ENCODE results near the gene ORC2.
"Not testable (repeated sequence)": the region's sequence is repeated elsewhere in the genome, so short reads cannot be mapped to it uniquely, and the experiment has no call there.

The ORC2 gene

DNA sequence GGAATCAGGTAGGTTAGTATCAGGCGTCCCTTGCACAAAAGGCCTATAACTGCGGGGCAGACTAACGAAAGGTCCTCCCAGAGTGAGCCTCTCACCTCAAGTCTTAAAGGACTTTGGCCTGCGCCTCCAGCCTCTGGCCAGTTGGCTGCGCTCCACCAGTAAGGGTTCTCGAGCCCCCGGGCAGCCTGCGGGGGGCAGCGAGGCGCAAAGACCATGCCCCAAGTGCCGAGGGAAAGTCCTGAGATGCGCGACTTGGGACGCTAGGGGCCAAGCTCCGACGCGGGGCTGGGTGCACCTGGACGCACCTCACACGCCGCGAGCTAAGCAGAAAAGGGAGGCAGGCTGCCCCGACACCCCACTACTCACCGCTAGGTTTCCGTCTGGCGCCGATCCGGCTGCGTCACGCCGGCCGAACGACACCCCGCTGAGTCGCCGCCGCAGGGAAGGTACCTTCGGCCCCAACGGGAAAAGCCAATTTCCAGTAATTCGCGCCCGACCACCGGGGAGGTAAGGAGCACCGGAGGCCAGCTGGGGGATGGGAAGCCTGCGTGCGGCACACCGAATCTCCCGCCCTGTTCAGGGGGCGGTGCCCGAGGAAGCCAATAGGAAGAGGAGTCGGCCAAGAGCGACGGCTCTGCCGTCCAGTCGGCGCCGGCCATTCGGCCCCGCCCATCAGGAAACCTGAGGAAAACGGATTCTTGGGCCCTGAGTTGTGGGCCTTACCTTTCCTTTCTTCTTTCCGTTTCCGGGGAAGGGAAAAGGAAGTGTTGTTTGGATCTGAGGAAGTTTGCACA lies at the start of gene ORC2:
Gene ORC2, minus strand, starts transcription at position 537 of the 794 bp plus-strand sequence. CDS start 5,537 bp downstream, outside the sequence.
- peak; percentile 96 for FAIRE-seq

DNA sequence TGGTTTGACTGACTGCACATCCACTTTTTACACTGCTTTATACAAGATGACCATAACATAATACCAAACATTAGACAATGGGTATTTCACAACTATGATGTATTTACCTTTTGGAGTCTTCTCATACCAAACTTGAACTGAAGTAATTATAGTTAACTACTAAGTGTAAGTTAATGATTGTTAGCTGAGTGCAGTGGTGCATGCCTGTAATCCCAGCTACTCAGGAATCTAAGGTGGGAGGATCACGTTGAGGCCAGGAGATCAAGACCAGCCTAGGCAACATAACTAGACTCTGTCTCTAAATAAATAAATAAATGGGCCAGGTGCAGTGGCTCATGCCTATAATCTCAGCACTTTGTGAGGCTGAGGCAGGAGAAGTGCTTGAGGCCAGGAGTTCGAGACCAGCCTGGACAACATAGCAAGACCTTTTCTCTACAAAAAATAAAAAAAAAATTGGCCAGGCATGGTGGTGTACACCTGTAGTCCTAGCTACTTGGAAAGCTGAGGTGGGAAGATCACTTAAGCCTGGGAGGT lies 44.9 kb upstream of the ORC2 start:
- no peak for FAIRE-seq

DNA sequence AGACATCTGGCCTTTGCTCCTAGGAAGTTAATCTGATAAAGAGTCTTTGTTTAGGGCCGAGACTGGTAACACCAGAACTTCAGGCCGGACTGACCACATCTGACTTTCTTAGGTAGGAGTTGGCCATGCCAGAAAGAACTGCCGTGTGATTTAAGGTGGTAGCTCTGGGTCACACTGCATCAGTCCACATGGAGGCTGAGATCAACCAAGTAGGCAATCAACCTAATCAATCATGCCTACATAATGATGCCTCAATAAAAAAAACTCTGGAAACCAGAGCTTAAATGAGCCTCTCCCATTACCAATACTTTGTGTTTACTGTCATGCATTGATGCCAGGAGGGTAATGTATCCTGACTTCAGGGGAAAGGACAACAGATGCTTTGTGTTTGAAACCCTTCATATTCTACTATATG lies 44.1 kb upstream of the ORC2 start:
- FAIRE-seq, result no peak

DNA sequence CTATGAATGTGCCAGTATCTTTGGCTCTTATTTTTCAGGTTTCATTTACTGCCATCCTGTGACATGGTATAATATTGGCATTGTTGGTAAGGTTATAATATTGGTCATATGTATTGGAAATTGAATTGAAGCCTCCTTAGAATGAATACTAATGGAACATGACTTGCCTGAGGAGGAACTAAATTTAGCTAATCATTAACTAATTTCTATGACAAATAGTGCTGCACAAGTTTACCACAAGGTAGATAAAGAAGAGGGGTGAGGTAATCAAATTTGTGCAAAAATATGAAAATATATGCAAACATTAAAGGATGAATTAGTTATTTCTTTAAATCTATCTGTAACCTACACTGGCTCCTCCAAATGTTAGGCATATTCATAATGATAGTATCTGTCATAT lies 43.2 kb upstream of the ORC2 start:
- FAIRE-seq, result no peak

DNA sequence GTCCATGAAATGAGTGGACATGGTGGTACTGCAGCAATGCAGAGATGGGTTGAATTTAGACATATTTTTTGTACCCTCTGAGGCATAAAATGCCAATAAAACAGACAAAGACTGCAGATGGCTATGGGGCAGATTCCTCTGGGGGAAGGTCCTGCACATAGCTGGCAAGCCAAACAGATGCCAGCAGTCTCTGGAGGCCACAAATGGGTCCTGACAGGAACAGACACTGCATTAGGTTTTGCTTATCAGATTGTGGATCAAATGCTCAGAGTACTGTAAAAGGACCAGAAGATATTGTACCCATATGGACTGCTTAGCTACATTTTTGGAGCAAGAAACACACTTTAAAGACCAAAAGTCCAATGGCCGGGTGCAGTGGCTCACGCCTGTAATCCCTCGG lies 40.9 kb upstream of the ORC2 start:
- FAIRE-seq, result no peak

DNA sequence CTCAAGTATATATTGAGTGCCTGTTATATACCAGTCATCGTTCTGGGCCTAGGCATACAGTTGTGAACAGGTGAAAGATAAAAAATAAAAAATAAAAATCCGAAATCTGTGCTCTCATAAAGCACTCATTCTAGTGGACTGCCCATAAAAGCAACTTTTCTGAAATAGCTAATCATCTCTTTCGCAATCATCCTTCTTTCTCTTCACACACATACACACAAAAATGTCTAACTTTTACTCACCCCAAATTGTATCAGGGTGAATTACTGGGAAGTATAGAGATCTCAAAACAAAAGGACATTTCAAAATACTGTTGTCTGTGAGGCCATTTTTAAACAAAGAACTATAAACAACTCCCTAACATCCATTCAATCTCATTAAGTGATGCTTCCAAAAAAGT lies 29.6 kb upstream of the ORC2 start:
- no peak for FAIRE-seq

DNA sequence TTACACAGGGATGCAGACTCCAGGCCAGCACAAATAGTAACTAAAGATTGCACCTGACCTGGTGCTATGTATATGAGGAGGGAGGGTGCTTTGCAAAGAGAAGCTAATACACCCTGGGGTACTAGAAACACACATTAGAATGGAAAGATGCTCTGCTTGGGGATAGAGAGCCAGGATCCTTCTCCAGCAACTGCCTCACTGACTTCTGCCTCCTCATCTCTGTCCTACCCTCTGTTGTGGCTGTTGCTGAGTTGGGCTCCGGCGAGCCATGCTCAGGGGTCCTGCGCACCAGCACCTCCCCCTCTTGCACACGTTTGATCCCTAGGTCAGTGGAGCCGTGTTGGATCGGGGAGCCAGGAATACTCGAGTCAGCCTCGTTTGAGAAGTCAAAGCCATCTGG lies 23.7 kb upstream of the ORC2 start:
- FAIRE-seq, result no peak

DNA sequence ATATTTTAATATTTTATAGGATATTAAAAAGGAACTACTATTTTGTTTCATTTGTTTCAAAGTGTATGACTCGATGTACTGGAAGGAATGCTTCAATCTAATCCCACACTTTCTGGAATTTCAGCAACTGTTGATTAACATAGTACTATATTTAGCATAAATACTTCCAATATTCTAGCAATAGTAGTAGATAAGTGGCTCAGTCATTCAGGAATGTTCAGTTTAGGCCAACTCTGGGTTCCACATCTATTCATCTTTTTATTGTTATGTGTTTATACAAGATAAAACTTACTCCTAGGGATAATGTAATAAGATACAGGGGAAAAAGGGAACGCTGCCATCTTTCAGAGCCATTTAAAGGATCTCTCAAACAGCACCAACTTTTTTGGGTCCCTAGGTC lies 22.3 kb upstream of the ORC2 start:
- FAIRE-seq, result no peak

DNA sequence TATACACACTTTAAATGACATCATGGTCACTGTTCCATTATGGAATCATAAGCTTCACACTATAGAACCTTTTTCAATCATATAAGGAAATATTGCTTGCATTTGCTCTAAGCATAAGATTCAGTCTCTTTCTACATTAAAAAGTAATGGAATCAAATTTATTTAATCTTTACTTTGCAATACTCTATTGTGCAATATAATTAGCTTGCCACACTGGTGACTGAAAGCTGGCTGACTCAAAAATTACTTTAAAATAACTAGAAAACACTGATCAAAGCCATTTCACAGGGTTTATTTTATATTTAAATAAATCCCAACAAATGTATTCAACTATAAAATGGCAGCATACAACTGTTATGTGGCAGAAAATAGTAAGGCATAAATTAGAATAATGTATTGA lies 13.2 kb upstream of the ORC2 start:
- FAIRE-seq, result peak; percentile 56

DNA sequence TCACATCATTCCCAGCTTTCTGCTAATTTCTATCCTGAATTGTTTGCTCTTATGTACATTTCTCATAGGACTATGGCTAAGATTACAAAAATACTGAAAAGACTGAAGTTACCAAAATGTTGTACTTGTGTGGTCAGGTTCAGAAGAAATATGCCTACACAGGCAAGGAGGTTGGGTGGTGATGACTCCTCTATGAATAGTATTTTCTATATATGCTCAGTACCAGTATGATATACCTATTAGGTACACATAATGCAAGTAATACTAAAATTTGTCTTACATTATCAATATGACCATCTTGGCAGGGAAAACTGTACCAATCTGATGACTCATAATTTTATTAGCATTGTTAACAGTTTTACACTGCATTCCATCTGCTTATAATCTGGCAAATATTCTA lies 12.2 kb upstream of the ORC2 start:
- peak; percentile 54 for FAIRE-seq

DNA sequence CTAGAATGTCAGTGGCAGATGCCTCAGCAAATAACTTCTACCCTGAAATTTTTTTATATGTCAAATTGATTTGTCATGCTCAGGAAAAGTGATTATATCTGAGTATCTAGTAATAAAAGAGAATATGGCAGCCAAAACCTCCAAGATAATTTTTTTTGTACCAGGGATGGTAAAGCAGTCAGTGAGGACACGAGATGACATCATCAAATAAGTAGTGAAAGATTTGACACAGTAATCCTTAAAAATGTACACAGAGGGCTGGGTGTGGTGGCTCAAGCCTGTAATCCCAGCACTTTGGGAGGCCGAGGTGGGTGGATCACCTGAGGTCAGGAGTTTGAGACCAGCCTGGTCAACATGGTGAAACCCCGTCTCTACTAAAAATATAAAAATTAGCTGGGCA lies 6.6 kb upstream of the ORC2 start:
- not testable (repeated sequence) for FAIRE-seq

DNA sequence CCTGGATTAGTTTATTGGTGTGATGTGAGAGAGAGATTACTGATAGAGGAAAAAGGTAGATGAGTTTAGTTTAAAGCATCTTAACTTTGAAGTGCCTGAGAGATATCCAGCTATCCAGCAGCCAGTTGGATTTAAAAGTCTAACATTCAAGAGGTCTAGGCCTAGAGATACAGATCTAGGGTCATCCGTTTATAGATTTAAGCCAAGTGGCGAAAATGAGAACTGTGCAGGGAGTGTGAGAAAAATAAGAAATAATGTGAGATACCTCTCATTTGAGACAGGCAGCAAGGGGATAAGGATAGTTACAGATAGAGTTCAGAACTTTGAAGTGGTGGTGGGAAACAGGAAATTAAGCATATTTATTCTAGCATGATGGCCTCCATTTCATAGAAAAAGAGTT lies 5.3 kb upstream of the ORC2 start:
- no peak for FAIRE-seq

DNA sequence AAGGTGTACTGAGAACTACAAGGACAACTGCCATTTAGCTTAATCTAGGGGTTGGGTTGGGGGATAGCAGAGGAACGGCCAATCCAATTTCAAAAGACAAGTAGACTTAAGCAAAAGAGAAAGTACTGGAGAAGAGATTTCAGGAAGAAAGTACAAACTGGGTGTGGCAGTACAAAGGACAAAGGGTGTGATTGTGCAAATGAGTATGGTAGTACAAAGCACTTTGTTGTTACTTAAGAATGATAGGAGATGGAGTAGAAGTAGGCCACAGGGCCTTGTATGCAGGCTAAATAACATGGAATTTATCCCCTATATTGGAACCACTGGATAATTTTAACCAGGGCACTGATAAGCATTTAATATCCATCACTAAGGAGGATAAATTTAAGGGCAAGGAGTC lies 4.7 kb upstream of the ORC2 start:
- no peak for FAIRE-seq

DNA sequence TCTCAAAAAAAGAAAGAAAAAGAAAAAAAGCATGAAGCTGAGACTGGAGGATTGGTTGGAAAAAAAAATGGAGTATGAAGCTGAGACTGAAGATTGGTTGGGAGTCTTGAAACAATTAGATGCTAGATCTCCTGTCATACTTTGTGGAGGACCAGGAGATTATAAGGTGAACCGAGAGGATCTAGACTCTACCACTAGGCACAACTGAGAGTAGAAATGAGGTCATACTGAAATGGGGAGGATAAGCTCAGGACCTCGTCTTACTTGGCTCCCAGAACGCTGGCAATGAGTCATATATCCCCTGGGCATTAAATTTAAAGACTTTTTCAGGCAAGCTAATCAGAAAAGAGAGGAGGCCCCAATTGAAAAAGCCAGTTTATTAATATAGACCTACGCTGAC lies 3.3 kb upstream of the ORC2 start:
- no peak for FAIRE-seq

DNA sequence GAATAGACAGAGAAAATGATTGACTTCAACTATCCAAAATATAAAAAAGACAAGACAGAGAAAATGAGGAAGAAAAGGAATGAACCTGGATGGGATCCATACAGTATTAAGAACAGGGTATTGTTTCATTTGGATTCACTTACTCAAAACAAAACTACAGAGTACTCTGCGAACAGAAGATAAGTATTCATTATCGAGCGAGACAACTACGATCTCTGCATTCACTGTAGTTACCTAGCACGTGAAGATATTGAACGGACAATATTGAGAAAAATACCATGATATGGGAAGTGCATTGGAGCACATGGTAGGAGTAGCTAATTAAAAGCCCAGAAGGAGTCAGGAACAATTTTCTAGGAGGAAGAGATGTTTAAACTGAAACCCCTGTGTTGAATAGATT lies 1.0 kb upstream of the ORC2 start:
- no peak for FAIRE-seq

DNA sequence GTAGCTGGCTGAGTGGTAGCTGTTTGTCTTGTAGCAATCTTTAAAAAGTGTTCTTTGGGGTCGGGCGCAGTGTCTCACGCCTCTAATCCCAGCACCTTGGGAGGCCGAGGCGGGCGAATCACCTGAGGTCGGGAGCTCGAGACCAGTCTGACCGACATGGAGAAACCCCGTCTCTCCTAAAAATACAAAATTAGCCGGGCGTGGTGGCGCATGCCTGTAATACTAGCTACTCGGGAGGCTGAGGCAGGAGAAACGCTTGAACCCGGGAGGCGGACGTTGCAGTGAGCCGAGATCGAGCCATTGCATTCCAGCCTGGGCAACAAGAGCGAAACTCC lies 425 bp upstream of the ORC2 start:
- FAIRE-seq, result not testable (repeated sequence)

DNA sequence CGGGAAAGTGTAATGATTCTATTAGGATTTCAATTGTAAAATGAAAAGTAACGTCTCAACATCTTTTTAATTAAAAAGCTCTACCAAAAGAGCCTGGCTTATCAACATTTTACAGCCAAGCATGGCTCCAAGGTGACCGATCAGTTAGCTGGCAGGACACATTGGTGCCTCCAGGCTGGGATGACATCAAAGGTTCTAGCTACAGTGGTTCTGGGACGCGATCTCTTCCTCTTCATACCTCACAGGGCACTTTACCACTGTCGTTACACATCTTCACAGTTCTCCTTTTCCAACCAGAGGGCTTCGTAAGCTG lies 693 bp downstream of the ORC2 start:
- no peak for FAIRE-seq

DNA sequence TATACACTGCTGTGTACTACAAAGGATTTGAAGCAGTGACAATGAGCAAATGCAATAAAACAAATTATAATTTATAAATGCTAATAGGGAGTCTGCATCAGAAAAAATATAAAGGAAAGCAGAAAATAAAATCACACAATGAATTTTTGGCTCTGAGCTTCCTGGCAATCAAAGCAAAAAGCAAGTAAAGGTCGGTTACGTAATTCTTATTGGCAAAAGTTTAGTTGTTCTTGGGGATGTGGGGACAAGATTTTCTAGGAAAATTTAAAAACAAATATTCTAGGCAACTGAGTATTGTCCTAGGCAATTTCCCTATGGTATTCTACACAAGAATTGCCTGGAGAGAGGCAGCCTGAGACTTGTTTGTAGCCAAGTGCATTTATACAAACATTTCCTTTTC lies 1.8 kb downstream of the ORC2 start:
- no peak for FAIRE-seq

DNA sequence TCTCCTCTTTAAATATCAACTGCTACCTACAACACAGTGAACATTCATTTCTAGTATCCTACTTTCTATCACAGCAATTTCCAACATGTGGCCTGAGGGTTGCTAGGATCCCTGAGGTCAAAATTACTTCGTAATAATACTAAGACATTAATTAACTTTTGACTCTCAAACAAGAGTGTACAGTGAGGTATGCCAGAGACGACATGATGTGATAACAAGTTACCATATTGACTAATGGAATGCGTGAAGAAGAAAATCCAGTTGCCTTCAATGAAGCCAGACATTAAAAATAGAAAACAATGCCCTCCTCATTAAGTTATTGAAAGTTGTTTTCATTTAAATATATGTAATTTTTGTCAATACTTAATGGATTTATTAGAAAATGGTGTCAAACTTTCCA lies 13.1 kb downstream of the ORC2 start:
- no peak for FAIRE-seq

DNA sequence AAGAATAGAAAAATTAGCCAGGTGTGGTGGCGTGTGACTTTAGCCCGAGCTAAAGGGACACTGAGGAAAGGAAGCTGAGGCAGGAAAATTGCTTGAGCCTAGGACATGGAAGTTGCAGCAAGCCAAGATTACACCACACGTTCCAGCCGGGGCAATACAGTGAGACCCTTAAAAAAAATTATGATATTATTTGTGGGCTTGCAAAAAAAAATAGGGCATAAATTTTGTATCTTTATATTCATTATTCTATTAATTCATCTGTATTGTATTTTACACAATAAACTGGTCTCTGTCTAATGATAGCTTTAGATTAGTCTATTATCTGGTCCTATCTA lies 18.1 kb downstream of the ORC2 start:
- FAIRE-seq, result no peak

DNA sequence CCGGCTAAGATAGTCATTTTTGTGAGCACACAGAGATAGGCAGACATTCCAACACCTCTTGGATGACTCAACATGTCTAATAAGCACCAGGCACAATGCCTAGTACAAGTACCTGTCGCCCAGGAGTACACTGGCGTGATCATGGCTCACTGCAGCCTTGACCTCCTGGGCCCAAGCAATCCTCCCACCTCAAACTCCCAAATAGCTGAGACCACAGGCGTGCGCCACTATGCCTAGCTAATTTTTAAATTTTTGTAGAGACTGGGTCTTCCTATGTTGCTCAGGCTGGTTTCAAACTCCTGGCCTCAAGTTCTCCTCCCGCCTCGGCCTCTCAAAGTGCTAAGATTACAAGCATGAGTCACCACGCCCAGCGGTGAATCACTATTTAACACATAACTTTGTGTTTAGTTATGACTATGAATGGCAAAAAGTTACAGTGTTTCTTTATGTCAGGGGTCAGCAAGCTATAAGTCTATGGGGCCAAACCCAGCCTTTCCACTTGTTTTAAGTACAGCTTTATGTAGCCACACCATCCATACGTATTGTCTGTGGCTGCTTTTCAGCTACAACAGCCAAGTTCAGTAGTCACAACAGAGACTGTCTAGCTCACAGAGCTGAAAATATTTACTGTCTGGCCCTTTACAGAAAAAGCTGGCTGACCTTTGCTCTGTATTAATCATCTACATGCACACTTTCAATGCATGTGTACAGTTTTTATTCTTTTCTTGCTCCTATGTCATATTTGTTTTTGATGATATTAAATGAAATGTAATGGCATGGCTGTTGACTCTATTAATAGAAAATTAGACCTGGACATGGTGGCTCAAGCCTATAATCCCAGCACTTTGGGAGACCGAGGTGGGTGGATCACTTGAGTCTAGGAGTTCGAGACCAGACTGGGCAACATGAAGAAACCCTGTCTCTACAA lies 18.7 kb downstream of the ORC2 start:
- FAIRE-seq, result no peak

DNA sequence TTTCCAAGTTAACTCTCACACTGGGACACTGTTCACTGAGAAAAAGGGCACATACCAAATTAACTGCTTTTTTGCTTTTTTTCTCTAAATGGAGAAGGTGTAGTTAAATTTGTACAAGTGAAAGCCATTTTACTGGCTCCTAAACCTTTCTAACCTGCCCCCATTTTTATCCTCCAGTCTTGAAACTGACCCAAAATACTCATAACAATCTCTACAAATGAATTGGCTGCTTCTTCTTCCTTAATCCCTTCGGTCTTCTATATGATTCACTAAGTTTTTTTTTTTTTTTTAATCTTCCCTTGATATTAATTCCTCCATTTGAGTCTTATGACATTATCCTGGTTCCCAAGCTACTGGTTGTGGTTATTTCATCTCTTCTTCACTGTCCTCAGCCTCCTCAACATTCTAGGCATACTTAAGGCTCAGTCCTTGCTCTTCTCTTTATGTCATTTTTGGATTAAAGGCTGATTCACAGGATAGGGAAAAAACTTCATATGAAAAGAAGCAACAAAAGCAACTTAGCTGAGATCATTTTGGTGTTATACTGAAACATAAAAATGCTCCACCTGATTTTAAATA lies 19.8 kb downstream of the ORC2 start:
- FAIRE-seq, result no peak

DNA sequence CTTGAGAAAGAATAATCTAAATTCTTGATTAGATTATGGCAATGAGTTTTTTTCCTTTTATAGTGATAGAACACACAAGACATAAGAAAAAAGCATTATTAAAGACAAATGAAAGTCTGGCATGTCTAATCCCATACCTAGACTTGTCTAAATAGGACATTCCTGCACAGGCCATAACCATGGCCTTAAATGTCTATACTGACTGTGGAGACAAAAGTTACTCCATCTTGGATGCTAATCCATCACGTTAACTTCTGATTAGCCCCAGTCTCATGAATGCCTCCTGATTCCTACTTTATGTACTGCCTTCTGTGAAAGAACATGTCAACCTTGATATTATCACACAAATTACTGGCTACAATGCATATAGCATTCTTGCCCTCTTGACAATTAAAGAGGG lies 23.6 kb downstream of the ORC2 start:
- FAIRE-seq, result no peak

Data from G401.6 (cell line).